NCI-H2029 (cell line): ENCODE results near the gene TEKTIP1.

Source experiments
- DNase-seq: peaks from one replicate; lab custom pipeline; 2025; lab: John Stamatoyannopoulos, UW

TEKTIP1 gene

DNA sequence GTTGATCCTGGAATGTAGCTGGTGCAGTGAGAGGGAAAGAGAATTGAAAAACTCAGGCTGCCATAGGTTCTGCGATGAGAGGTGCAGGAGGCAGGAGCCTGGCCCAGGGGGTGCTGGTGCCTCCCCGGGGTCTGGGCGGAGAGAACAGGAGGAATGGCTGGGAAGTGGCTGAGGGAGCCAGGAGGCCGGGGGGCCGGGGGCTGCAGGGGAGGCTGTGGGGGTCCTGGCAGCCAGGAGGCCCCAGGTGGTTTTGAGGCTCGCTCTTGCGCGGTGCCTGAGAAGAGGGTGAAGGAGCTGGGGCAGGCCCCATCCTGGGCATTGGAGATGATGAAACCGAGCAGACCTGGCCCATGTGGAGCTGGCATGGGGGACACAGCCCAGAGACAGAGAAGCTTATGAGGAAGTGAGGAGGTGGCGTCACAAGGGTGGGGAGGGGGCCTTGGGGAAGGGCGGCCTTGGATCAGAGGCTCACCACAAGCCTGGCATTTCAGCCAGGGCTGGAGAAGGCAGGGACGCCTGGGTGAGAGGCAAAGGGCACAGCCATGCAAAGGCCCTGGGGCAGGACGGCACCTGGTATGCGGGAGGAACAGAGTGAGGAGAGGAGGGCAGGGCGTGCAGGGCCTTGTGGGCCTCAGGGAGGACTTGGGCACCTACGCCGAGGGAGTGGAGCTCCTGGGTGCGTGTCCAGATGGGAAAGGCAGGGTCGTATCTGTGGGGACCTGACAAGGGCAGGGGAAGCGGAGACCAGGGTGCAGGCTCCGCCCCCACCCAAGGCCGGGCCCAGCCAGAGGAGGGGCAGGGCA is 1.3 kb upstream of the TEKTIP1 start:
- no peak for DNase-seq

DNA sequence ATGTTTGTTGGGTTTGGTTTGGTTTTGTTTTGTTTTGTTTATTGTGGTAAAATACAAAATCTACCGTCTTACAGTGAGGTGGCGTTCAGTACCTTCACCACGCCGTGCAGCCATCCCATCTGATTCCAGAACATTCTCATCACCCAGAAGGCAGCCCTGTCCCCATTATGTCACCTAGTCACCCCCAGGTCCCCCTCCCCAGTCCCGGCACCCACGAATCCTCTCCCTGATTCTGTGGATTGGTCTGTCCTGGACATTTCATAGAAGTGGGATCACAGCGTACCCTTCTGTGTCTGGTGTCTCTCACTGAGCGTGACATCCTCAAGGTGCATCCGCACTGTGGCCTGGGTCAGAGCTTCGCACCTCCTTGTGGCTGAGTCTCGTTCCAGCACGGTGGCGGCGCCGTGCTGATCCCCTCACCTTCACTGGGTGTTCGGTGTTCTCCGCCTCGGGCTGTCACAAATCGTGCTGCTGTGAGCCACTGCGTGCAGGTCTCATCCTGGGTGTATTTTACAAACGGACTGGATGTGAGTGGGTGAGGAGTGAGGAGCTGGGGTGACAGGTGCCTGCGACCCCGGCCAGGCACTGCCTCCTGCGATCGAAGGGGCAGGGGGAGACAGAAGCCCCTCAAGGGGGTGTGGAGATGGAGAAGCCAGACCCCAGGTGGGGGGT is 580 bp upstream of the TEKTIP1 start:
- no peak for DNase-seq

DNA sequence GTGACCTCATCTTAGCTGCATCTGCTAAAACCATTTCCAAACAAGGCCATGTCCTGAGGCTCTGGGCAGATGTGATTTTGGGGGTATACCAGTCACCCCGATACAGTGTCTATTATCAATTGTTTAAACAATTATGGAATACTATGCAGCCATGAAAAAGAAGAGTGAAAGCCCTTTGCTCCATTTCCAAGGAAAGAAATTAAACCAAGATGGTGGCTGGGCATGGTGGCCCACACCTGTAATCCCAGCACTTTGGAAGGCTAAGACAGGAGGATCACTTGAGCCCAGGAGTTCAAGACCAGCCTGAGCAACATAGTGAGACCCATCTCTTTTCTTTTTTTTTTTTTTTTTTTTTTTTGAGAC is 763 bp downstream of the TEKTIP1 start:
- no peak for DNase-seq

DNA sequence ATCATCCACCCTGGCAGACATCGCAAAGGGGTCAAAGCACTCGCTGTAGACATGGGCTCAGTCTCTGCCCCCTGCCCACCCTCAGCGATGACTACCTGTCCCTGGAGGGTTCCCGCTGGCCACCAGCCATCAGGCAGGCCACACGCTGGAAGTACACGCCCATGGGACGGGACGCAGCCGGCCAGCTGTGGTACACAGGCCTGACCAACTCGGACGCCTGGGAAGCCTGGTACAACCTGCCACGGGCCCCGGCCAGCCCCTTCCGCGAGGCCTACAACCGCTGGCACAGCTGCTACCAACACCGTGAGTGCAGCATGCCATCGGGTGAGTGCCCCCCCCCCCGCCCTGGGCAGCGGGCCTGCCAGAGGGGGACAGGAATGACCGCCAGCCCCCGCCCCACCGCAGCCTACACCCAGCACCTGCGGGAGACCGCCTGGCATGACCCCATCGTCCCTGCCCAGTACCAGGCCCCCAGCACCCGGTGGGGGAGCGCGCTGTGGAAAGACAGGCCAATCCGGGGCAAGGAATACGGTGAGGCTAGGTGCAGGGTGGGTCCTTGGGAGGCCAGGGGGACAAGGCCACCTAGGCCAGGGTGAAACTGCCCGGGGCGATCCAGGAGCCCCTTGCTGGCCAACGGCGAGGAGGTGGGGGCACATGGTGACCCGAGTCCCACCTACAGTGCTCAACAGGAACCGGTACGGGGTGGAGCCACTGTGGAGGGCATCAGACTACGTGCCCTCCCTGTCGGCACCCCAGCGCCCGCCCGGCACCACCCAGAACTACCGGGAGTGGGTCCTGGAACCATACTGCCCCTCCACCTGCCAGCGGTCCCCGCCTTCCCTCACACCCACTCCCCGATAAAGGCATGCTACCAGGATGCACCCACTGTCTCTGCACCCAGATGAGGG is 4.4 kb downstream of the TEKTIP1 start:
- DNase-seq, result no peak

DNA sequence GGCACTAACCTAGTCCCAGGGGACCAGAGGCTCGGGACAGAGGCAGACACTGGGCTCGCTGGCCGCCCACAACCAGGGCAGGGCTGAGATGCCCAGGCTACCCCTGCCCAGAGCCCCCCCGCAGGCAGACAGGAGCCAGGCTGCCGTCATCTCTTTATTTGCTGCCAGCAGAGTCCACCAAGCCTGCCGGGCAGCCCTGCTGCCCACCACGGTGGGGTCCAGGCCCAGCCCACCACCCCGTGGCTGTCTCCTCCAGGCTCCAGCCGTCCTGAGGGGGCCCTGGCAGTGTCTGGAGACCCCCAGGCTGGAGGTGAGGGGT is 5.0 kb downstream of the TEKTIP1 start:
- no peak for DNase-seq

DNA sequence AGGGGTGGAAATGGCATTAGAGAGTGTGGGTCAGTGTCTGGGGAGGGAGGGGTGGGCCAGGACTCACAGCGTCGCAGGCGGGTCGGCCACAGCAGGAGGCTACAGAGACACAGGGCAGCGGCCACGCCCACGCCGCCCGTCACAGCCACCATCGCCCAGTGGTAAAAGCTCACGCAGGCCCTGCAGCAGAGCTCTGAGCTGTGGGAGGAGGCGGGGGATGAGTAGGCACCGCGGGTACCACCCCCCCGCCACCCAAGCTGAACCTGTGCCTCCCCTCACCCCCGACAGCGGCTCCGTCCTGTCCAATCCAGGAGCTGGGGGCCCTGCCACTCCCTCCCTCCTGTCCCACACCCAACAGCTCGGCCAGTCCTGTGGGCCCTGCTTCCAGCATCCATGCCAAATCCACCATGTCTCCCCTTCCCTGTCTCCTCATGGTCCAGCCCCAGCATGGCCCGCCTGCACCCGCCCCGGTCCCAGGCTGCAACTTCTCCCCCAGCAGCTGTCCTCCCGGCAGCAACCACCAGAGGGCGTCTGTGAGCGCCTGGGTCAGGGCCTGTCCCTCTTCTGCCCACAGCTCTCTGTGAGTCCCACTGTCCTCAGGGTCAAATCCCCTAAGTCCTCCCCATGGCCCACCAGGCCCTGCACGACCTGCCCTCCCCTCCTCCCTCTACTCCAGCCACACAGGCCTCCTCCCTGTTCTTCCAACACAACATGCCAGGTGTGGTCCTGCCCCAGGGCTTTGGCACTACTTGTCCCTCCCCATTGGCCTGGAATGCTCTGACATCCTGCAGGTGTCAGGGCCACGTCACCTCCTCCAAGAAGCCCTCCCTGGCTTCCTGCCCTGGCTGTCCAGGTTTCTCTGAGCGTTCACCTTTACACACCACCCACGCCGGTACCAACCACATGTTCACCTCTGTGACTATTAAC is 6.0 kb downstream of the TEKTIP1 start:
- DNase-seq, result no peak

DNA sequence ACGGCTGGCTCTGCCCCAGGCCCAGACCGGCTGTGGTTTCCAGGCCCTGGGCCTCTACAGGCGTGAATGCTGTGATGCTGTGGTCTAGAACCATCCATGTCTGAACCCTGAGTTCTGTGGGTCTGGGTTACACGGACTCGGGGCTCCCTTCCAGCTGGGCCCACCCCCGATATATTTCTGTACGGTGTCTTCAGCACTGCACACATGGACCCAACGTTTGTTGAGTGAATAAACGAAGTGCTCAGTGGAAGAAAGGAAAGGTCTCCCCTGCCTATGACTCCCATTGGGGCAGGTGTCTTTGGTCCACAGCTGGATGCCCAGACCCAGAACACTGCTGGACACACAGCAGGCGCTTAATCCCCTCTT is 6.7 kb downstream of the TEKTIP1 start:
- no peak for DNase-seq

DNA sequence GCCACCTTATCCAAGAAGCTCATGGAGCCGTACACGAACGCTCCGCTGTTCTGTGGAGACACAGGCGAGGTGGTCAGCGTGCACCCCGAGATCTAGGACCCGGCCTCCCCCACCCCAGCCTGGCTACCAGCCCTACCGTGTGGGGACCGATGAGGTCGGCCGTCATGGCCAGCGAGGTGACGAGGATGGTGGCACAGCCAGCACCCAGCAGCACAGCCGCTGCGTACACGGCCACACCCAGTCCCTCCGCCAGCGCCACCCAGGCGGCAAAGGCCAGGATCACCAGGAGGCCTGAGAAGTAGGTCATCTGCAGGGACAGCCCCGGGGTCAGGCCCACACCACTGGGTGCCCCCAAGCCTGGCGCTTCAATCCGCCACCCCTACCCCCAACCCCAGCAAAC is 7.1 kb downstream of the TEKTIP1 start:
- DNase-seq, result no peak

DNA sequence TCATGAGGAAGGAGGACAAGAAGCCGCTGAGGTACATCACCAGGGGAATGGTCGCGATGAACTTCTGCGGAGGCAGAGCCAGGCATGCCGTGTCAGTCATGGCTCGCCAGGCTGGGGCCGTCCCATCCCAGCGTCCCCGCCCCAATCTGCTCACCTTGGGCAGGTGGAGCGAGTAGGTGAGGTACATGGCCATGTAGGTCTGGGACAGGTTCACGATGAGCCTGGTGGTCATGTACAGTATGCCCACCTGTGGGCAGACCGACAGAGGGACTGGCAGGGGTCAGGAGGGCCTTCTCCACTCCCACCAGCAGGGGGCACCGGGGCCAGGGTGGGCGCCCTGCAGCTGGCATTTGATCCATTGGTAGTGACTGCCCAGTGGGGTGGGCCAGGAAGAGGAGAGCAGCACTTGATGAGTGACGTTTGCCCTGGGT is 8.3 kb downstream of the TEKTIP1 start:
- DNase-seq, result no peak

DNA sequence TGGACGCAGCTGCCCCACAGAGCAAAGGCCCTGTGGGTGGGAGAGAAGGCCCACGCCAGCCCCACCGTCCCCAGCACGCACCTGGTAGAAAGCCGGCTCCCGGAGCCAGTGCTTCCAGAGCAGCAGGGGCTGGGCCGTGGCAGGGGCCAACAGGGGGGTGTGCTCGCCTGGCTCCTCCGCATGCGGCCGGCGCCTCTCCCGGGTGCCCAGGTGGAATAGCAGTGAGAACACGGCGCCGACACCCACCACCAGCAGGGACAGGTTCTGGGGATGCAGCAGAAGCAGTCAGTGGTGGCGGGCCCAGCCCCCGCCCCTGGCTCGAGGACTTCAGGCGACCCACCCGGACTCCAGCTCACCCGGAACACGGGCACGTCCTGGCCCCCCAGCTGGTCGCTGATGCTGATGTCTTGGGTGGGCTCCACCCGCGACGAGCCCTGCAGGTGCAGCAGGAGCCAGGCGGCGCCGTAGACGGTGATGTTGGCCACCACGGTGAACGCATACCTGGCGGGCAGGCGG is 8.9 kb downstream of the TEKTIP1 start:
- DNase-seq, result no peak

DNA sequence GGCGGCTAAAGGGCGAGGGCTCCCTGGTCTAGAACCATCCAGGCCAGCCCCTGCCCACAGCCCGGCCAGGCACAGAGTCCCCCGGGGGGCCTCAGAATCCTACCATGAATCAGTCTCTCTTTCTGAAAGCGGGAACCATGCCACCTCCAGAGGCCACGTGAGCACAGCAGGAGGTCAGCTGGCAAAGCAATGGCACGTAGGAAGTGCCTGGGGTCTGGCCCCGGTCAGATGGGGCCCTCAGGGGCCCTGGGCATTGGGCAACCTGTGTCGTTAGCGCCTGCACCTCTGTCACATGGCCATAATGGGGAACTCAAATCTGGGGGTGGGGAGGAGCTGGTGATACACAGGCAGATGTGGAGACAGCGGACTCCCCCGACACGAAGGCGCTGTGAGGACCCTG is 9.6 kb downstream of the TEKTIP1 start:
- DNase-seq, result no peak

DNA sequence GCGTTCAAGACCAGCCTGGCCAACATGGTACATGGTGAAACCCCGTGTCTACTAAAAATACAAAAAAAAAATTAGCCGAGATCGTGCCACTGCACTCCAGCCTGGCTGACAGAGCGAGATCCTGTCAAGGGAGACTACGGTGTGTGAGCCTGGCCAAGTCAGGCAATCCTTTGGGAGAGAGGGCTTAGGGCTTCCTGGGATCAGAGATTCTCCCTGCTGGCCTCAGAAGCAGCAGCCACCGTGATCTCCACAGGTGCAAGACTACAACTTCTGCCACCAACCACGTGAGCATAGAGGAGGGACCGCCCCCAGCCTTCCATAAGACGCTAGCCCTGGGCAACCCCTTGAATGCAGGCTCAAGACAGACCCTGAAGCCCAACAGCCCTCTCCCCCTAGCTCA is 10.8 kb downstream of the TEKTIP1 start:
- no peak for DNase-seq

DNA sequence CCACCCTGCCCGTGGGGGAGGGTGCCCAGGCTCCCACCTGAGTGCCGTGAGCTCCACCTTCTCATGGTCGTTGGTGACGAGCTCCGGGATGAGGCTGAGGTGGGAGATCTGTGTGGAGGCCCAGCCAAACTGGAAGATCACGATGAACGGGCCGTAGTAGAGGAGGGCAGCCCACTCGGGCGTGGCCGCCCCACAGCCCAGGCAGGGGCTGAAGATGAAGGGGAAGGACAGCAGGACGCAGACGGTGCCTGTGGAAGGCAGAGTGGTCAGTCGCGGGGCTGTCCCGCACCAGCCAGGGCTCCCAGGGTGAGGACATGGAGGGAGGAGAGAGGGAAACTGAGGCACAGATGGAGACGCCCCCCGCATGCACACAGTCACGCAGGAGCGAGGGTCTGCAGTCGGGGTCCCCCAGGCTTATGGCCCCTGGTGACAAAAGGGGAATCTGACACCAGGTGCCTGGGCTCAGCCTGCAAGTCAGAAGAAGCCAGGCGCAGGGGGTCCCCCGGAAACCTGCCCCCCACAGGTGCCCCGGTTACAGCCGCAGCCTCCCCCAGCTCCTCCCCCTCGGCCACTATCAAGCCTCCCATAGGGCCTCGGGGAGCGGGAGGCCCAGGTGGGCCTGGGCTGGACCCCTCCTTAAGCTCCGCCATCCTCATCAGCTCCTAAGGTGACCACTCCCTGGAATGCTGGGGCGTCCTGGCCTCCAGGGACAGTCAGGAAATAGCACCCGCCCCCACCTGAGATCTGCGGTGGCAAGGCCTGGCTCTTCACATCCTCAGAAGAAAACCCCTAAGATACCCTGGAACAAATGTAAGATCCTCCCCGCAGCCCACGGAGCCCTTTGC is 12.2 kb downstream of the TEKTIP1 start:
- DNase-seq, result no peak

DNA sequence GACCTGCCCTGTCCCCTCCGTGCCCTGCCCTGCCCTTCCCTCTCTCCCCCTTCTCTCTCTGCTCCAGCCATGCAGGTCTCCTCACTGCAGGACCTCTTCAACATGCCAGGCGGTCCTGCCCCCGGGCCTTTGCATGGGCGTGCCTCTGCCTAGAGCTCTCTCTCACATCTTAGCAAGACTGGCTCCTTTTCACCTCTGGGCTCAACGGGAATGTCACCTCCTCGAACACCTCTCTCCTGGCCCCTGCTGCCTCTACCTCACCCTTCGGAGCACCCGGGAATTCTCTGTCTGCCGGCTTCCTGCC is 12.8 kb downstream of the TEKTIP1 start:
- no peak for DNase-seq

DNA sequence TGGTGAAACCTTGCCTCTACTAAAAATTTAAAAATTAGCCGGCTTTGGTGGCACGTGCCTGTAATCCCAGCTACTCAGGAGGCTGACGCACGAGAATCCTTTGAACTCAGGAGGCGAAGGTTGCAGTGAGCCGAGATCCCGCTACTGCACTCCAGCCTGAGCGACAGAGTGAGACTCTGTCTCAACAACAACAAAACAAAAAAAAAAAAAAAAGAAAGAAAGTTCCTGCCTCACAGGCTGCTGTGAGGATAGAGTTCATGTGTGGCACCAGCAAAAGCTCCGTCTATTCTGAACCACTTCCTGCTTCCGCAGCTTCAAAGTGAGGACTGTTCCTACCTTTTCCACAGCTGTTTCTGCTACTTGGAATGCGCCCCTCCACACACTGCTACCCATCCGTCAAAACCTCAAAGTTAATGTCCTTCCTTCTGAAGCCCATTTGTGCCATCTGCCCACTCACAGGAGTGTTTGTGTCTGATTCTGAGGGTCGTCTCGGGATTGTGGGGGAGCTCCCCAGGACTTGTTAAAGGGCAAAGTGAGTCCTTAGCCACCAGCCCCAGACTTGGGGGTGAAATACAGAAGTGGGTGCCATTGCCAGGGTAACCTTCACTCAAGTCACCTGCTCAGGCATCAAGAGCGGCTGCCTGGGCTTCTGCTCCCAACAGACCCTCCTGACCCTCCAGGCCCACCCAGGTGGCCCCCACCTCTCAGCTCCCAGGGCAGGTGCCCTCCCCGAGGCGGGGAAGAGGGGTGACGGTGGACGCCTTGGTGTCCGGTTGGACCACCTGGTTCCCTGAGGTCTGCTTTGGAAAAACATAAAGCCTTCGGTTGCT is 15.5 kb downstream of the TEKTIP1 start:
- DNase-seq, result no peak

DNA sequence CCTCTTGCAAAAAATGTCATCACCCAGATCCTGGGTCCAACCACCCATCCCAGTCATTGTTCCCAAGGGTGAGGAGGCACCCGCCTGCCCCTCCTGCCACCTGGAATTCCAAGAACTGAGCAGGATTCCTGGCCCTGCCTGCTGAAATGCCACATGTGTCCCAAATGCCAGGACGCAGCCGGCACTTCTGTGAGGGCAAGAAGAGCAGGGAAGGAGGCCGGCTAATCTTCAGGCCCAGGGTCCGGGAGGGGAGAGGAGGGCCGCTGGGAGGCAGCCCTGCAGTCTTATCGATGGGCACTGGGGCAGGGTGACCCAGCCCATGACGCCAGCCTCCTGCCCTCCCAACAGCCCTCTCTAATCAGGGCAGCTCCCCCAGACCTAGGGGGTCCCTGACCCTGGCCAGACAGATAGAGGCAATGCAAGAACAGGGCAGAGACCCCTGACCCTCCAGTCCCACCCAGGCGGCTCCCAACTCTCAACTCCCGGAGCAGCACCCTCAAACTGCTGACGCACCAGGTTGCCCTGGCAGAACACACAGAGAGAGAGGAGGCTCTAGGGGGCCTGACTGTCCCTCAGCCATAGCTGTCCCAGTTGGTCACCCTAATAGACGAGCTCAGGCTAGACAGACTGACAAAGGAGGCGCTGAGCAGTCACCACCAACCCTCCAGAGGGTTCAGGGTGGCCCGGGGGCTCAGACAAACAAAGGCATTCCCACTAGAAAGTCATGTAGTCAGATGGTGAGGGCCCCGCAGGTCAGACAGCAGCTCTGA is 16.9 kb downstream of the TEKTIP1 start:
- DNase-seq, result no peak

DNA sequence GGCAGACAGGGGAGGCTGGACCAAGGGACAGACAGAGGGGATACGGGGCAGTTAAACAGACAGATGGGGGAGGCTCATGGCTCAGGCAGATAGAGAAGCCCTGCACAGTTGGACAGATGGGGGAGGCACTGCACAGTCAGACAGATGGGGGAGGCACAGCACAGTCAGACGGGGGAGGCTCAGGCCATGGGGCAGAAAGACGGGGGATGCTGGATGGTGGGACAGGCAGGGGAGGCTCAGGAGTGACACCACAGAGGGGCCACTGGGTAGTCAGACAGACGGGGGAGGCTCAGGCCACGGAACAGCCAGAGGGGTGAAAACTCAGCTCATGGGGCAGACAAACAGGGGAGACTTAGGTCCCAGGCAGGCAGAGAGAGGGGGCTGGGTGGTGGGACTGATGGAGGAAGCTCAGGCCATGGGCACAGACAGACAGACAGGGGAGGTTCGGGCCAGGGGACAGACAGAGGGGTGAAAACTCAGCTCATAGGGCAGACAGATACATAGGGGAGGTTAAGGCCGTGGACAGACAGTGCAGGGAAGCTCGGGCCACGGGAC is 17.5 kb downstream of the TEKTIP1 start:
- no peak for DNase-seq

DNA sequence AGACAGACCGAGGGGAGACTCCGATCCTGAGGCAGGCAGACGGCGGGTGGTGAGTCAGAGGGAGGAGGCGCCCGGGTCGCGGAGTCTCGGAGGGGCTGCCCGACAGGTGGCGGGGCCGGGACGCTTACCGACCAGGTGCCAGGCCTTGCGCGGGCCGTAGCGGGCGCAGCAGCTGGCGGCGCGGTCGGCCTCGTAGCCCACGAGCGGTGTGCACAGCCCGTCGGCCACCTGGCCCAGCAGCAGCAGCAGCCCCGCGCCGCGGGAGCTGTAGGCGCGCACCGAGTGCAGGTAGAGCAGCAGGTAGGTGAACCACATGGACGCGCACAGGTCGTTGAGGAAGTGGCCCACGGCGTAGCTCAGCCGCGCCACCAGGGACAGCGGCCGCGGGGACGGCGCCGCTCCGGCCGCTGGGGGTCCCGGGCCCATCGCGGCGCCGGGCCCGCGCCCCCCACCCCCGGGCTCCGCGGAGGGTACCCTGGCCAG is 18.0 kb downstream of the TEKTIP1 start:
- peak; percentile 27 for DNase-seq
